Activated naive CD4-positive, alpha-beta T cell treated with anti-CD3 and anti-CD28 coated beads, Interleukin-2, amount 50 U/mL, for 24 hours (primary cell): ENCODE data around the gene DDX59.

Experiments
- H3K27ac Mint-ChIP-seq: one replicate; pipeline ENCODE4 v1.8.0; 2021; ENCODE audit warnings: mild to moderate bottlenecking, mixed read lengths
- H3K27me3 Mint-ChIP-seq: one replicate; pipeline ENCODE4 v1.8.0; 2021; ENCODE audit warnings: mixed read lengths
- H3K36me3 Mint-ChIP-seq: one replicate; pipeline ENCODE4 v1.8.0; 2021; ENCODE audit warnings: mixed read lengths
- H3K4me1 Mint-ChIP-seq: one replicate; pipeline ENCODE4 v1.8.0; 2021; ENCODE audit warnings: mixed read lengths
- H3K4me3 Mint-ChIP-seq: one replicate; pipeline ENCODE4 v1.8.0; 2021; ENCODE audit warnings: mild to moderate bottlenecking, mixed read lengths
- H3K9me3 Mint-ChIP-seq: one replicate; pipeline ENCODE4 v1.8.0; 2021; ENCODE audit warnings: mixed read lengths

Gene DDX59

DNA sequence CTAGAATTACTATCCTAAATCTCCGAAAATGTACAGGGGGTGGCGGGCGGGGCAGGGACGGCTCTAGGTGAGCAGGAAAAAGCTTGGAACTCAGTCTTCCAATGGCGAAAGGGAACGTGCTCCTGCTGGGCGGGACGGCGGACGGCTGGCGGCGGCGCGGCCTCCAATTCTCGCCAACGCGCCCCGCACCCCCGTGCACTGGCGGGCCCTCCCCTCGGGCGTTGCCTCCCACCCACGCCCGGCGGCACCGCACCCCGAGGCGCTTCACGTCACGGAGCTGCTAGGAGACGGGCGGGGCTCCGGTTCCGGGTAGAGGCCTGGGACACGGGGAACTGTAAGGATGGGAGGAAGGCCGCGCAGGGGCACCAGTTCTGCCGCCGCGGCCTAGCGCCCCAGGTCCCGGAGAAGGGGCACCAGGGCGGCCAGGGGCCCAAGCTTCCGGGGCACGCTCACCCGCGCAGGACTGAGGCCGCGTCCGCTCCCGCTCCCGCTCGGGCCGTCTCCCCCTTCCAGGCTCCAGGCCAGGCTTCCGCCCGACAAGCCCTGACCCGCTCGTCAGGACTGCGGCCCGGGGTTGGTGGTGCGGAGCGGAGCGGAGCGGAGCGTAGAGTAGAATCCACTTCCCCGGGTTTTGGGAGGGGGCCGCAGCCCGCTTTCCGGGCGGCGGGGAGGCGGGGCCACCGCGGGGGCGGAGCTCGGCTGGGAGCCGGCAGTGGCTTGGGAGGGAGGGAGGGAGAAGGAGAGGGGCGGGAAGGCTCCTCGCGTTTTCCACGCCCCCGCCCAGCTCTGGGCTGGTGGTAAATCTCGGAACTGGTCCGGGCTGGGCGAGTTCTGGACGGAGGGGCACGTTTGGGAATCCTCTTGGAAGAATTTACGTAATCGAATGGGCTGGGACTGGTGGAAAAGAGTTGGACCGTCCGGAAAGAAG lies at the start of gene DDX59:
Gene DDX59 (minus strand): TSS at position 594 of the 928 bp plus-strand sequence. CDS start 3,167 bp downstream, outside the sequence.
- peak within 1 kb of the TSS; percentile 96 for H3K27ac Mint-ChIP-seq
- peaks cover 44% of the 10 kb centered on the region for H3K4me1 Mint-ChIP-seq
- H3K36me3 Mint-ChIP-seq = peaks cover 7% of the 10 kb centered on the region
- no peaks in the 10 kb centered on the region for H3K9me3 Mint-ChIP-seq
- peak within 1 kb of the TSS; percentile 98 for H3K4me3 Mint-ChIP-seq
- H3K27me3 Mint-ChIP-seq = no peaks in the 10 kb centered on the region

DNA sequence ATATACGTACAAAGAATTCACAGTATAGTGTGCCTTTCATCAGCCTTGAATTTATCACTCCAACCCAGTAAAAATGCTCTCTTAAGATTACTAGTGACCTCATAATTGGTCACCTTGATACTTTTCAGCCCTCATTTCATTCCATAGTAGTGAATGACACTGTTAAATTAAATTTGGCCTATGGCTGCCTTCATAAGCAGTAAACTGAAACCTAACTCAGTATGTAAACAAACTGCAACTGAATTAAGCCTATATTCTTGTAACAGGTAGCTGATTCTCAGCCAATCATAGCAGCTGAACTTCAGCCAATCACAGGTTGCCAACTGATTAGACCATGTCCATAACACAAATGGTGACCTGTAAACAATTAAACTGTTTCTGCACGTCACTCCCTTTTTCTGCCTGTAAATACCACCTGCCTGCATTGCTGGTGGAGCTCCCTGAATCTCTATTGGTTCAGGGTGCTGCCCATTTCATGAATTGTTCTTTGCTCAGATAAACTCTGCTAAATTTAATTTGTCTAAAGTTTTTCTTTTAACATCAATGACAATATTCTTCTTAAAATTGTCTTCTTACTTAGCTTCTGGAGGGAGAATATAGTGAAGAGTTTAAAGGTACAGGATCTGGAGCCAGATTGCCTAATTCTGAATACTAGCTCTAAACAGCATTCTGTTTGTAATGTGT lies 44.9 kb upstream of the DDX59 start:
- Mint-ChIP-seq H3K27ac (no peak overlapping the region), H3K36me3 (no peaks in the 10 kb centered on the region), H3K9me3 (peaks cover 4% of the 10 kb centered on the region), H3K27me3 (peaks cover 2% of the 10 kb centered on the region), H3K4me1 (peaks cover 6% of the 10 kb centered on the region), H3K4me3 (no peak overlapping the region)

DNA sequence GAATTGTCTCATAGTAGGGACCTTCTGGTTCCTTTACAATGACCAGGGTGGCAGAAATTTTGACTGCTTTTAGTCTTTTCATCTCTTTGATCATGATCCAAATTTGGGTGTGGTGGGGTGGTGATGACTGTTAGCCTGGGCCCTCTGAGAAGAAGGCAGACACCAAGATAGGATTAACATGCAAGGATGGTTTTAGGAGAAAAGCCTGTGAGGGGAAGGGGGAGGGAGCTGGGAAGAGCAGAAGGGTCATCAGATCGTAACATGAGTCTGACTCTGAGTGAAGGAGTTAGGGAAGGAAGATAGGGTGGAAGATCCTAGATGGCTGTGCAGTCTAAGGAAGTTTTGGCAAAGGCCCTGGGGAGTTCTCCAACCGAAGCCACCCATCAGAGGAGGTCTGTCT lies 40.5 kb upstream of the DDX59 start:
- H3K36me3 Mint-ChIP-seq = no peaks in the 10 kb centered on the region
- no peaks in the 10 kb centered on the region for H3K4me1 Mint-ChIP-seq
- no peak overlapping the region for H3K27ac Mint-ChIP-seq
- no peak overlapping the region for H3K4me3 Mint-ChIP-seq
- H3K27me3 Mint-ChIP-seq = peaks cover 2% of the 10 kb centered on the region
- H3K9me3 Mint-ChIP-seq = no peaks in the 10 kb centered on the region

DNA sequence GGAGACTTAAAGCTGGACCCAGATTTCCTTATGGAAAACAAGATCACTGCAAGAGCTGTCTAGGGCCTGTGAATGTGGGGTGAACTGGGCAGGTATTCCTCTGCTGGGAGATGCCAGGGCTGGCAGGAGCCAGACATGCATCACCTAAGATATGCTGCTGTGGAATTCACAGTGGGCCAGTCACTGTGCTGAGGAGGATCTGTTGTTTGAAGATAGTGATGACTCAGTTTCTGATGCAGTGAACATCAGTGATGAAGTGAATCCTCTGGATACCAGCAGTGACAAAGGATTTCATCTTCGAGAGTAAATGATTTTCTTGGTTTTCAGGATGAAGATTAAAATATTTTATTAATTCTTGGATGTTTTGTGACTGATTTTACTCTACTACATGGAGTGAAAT lies 39.1 kb upstream of the DDX59 start:
- no peaks in the 10 kb centered on the region for H3K36me3 Mint-ChIP-seq
- no peaks in the 10 kb centered on the region for H3K9me3 Mint-ChIP-seq
- H3K4me3 Mint-ChIP-seq = no peak overlapping the region
- no peaks in the 10 kb centered on the region for H3K4me1 Mint-ChIP-seq
- no peak overlapping the region for H3K27ac Mint-ChIP-seq
- no peaks in the 10 kb centered on the region for H3K27me3 Mint-ChIP-seq

DNA sequence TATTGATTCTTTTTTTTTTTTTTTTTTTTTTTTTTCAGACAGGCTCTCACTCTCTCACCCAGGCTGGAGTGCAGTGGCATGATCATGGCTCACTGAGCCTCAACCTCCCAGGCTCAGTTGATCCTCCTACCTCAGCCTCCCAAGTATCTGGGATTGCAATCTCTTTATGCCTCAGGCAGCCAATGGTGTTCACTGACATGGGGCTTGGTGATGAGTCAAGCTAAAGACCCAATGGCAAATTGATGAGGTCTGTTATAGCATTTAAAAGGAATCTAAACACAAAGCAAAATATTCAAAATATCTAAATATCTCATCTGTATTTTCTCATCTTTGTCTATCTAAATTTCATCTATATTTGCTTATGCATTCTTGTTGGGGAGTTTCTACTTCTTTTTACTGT lies 38.5 kb upstream of the DDX59 start:
- Mint-ChIP-seq H3K4me3 (no peak overlapping the region), H3K27me3 (no peaks in the 10 kb centered on the region), H3K9me3 (no peaks in the 10 kb centered on the region), H3K27ac (no peak overlapping the region), H3K36me3 (no peaks in the 10 kb centered on the region), H3K4me1 (no peaks in the 10 kb centered on the region)

DNA sequence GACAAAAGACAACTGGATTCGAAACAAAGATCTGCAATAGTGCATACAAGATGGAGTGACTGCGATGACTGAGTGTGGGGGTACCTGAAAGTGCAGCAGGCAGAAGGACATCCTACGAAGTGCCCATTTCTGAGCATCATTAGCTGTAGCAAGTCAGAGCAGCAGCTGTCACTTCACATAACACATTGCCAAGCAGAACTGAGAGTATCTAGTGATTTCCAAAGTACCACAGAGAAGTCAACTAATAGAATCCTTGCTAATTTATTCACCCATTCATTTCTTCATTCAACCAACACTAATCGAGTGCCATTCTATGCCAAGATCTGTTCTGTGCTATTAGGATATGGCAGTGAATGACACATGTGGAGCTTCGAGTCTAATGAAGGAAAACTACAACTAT lies 37.4 kb upstream of the DDX59 start:
- H3K9me3 Mint-ChIP-seq = no peaks in the 10 kb centered on the region
- no peak overlapping the region for H3K4me3 Mint-ChIP-seq
- no peaks in the 10 kb centered on the region for H3K36me3 Mint-ChIP-seq
- no peaks in the 10 kb centered on the region for H3K4me1 Mint-ChIP-seq
- no peaks in the 10 kb centered on the region for H3K27me3 Mint-ChIP-seq
- H3K27ac Mint-ChIP-seq = no peak overlapping the region

DNA sequence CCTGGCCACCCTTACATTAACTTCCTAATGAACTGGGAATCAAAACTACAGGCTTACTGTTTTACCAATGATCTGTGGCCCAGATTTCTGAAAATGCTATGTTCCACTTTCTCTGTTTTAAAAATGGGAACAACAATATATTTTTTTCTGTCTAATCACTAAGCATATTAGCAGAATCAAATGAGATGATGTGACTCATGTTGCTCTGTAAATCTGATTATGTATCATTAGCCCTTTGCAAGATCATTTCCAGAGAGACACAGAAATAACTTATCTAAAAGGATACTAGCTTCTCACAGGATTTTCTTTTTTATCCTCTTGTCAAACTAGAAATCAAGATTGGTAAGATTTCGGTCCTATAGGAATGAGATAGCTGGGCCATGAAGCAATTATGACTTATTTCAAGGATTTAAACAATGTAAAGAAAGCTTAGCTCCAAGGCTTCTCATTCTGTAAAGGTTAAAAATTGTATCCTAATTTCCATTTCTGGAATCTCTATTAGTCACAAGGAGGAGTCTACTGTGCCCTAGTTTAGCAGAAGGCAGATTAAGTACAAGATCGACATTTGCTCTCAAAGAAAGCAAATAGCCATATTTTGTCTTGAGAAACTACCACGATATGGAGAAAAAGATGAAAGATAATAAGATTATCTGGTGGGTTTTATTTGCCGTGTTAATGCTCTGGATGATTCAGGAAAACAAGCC lies 36.6 kb upstream of the DDX59 start:
- Mint-ChIP-seq H3K36me3 (no peaks in the 10 kb centered on the region), H3K4me1 (no peaks in the 10 kb centered on the region), H3K27me3 (no peaks in the 10 kb centered on the region), H3K27ac (no peak overlapping the region), H3K4me3 (no peak overlapping the region), H3K9me3 (no peaks in the 10 kb centered on the region)

DNA sequence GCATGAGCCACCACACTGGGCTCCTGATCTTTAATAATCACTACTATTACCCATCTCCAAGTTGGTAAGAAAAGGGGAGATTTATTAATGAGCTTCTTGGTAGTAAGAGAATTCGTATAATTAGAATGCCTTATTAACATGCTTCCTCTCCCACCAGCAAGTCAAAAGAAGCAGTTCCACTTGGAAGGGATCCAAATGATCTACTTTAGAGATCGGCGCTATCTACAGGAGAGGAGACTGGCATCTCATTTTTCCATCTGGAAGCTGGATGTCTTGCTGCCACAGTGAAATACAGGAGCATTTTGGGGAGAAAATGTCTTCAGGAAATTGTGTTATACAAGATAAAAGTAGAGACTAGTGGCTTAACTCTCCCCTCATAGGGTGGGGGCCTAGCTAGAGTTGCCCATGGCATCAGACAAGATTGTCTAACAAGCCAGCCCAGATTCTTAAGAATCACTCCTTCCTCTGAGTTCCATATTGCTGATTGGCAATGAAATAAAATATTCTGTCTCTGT lies 35.3 kb upstream of the DDX59 start:
- Mint-ChIP-seq H3K27ac (no peak overlapping the region), H3K9me3 (no peaks in the 10 kb centered on the region), H3K36me3 (no peaks in the 10 kb centered on the region), H3K4me1 (no peaks in the 10 kb centered on the region), H3K4me3 (no peak overlapping the region), H3K27me3 (peaks cover 1% of the 10 kb centered on the region)

DNA sequence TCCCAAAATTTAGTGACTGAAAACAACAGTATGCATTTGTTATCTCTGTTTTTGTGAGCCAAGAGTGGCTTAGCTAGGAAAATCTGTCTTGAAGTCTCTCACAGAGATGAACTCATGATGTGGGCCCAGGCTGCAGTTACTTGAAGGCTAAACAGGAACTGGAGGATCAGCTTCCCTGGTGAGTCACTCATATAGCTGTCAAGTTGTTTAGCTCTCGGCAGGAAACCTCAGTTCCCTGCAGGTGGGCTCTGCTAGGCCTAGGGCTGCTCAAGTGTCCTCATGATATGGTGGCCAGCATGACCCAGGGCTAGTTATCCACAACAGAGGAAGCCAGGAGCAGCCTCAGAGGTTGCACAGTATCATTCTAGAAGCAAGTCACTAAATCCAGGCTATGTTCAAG lies 30.2 kb upstream of the DDX59 start:
- no peaks in the 10 kb centered on the region for H3K4me1 Mint-ChIP-seq
- H3K27ac Mint-ChIP-seq = no peak overlapping the region
- no peak overlapping the region for H3K4me3 Mint-ChIP-seq
- H3K27me3 Mint-ChIP-seq = peaks cover 4% of the 10 kb centered on the region
- peaks cover 4% of the 10 kb centered on the region for H3K36me3 Mint-ChIP-seq
- H3K9me3 Mint-ChIP-seq = no peaks in the 10 kb centered on the region

DNA sequence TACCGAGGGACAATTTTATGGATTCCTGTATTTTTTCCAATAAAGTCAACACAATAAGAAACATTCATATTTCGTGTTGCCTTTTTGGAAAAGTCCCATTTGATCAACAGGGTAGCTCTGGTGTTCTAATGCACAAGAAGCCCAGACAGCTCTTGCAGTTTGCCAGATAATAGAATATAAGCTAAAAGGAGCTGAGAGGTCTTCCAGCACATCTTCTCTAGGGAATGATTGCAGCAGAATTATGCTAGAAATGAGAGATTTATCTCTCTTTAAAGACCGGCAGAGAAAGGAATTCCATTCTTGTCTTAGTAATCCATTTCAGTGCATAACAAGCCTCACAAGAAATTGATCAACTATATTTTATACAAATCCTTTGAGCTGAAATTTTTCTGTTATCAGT lies 25.0 kb upstream of the DDX59 start:
- peaks cover 3% of the 10 kb centered on the region for H3K27me3 Mint-ChIP-seq
- no peak overlapping the region for H3K27ac Mint-ChIP-seq
- H3K9me3 Mint-ChIP-seq = no peaks in the 10 kb centered on the region
- H3K4me3 Mint-ChIP-seq = no peak overlapping the region
- H3K36me3 Mint-ChIP-seq = peaks cover 4% of the 10 kb centered on the region
- no peaks in the 10 kb centered on the region for H3K4me1 Mint-ChIP-seq

DNA sequence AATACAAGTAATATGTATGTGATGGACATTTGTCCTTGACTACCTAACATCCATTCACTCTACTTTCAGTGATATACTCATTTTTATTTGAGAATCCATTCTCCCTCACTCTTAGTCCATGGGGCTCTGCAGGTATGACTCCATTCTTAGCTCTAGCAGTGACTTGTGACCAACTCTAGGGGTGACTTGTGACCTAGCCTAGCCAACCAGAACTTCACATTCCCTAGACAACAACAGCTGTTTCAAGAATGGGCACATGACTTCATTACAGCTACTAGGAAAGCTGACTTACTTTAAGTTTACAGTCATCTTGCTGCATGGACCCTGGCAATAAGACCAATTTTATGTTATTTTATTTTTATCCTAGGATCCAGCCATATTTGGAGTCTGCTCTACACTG lies 23.6 kb upstream of the DDX59 start:
- H3K4me1 Mint-ChIP-seq = no peaks in the 10 kb centered on the region
- no peaks in the 10 kb centered on the region for H3K9me3 Mint-ChIP-seq
- H3K27ac Mint-ChIP-seq = no peak overlapping the region
- H3K4me3 Mint-ChIP-seq = no peak overlapping the region
- H3K36me3 Mint-ChIP-seq = peaks cover 2% of the 10 kb centered on the region
- peaks cover 3% of the 10 kb centered on the region for H3K27me3 Mint-ChIP-seq

DNA sequence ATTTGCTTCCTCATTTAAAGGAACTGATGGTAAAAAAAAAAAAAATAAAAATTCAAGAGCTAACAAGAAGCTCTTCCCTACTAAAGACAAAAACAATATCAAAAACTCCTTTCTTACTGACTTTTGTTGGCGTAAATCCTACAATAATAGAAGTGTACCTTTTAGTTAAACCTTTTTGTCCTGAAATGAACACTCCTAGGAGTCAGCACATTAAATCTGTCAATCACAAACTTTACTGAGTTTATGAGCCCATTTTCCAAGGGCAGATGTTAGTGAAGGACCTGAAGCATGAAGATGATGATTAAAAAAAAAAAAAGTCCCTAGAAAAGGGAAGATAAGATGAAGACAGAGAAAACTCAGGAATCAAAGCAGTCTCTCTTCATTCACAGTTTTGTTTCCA lies 22.6 kb upstream of the DDX59 start:
- H3K4me1 Mint-ChIP-seq = no peaks in the 10 kb centered on the region
- peaks cover 5% of the 10 kb centered on the region for H3K27me3 Mint-ChIP-seq
- no peaks in the 10 kb centered on the region for H3K9me3 Mint-ChIP-seq
- no peak overlapping the region for H3K27ac Mint-ChIP-seq
- H3K4me3 Mint-ChIP-seq = no peak overlapping the region
- H3K36me3 Mint-ChIP-seq = peaks cover 2% of the 10 kb centered on the region

DNA sequence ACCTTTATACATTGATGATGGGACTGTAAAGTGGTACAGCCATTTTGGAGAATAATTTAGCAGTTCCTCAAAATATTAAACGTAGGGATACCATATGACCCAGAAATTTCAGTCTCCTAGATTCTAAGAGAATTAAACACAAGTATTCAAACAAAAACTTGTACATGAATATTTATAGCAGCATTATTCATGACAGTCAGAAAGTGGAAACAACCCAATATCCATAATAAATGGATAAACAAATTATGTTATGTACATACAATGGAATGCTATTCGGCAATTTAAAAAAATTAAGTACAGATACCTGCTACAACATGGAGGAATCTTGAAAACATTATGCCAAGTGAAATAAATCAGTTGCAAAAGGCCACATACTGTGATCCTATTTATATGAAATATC lies 16.9 kb upstream of the DDX59 start:
- Mint-ChIP-seq H3K36me3 (no peaks in the 10 kb centered on the region), H3K27me3 (peaks cover 8% of the 10 kb centered on the region), H3K4me3 (no peak overlapping the region), H3K9me3 (no peaks in the 10 kb centered on the region), H3K4me1 (no peaks in the 10 kb centered on the region), H3K27ac (no peak overlapping the region)

DNA sequence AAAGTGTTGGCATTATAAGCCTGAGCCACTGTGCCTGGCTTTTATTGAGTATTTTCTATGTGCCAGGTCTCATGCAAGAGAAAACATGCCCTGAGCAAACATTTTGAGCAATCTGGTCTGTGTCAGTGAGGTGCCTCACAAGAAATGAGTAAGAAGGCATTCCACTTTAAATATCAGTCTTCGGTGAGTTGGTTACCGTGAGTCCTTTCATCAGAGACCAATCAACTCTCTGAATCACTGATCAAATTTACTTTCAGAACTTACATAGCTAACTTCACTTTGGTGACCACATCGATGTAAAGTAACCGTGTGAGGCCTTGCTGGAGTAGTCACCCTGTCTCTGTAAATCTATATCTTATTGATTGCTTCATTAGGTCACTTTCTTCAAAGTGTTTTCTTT lies 14.3 kb upstream of the DDX59 start:
- Mint-ChIP-seq H3K27me3 (peaks cover 8% of the 10 kb centered on the region), H3K27ac (no peak overlapping the region), H3K4me3 (no peak overlapping the region), H3K9me3 (no peaks in the 10 kb centered on the region), H3K4me1 (no peaks in the 10 kb centered on the region), H3K36me3 (no peaks in the 10 kb centered on the region)

DNA sequence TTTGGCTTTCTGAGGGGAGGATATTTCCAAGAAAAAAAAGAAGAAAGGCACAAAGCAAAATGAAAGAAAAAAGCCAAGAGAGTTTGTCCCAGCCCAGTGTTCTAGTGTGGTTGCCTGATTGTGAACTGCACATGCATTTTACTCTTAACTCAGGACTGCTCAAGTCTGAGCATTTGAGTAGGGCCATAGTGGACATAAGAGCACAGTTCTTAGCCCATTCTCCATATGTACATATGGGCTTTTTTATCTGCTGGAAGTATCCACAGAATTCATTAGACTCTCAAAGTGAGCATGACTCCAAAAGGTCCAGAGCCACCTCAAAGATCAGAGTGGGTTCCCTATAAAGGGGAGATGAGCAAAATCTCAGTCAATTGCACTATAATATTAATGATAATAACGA lies 13.6 kb upstream of the DDX59 start:
- H3K4me1 Mint-ChIP-seq = no peaks in the 10 kb centered on the region
- peaks cover 8% of the 10 kb centered on the region for H3K27me3 Mint-ChIP-seq
- no peaks in the 10 kb centered on the region for H3K36me3 Mint-ChIP-seq
- no peak overlapping the region for H3K27ac Mint-ChIP-seq
- H3K9me3 Mint-ChIP-seq = no peaks in the 10 kb centered on the region
- H3K4me3 Mint-ChIP-seq = no peak overlapping the region

DNA sequence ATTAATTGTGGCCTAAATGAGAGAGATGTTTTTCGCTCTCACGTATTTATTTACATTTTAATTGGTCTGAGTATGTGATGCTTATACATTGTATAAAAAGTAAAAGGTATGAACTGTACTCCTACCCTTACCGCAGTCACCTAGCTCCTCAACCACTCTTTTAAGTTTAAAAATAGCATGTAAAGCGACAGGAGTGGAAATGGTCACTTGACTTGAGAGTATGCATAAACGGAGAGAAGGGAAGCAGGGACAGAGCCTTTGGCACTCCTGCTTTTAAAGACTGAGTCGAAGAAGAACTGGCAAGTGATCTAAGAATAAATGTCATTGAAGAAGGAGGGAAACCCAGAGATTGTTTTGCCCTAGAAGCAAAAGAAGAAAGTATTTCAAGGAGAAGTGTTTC lies 11.5 kb upstream of the DDX59 start:
- Mint-ChIP-seq H3K9me3 (no peaks in the 10 kb centered on the region), H3K4me1 (no peaks in the 10 kb centered on the region), H3K4me3 (no peak overlapping the region), H3K36me3 (no peaks in the 10 kb centered on the region), H3K27ac (no peak overlapping the region), H3K27me3 (no peaks in the 10 kb centered on the region)
